ENCODE measurements around the gene PLD6. TPM values are rescaled to one million over a fixed set of nuclear protein-coding genes. Genes with fewer than 3 reads are reported as not detected.

The PLD6 gene
- total and polyA plus RNA-seq, 8 donors = 3.4 to 5.9 (median 4.6) TPM

DNA sequence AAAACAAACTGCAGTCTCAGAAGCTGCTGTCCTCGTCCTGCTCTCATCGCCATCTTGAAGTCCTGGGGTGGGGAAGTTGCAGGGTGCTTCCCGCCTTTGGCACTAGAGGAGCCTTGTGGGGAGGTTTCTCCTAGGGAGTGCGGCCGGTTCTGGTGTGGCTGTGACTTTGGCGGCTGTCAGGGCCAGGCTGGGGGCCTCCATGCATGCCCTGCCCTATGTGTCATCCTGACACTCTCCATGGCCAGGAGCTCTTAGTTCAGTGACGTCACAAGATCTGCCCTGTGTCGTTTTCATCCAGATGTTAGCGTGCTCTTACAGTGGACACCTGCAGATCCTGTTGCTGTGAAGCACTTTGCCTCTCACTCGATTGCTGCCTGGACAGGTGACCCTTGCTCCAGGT lies 49.6 kb downstream of the PLD6 start:
- H3K9me3 ChIP-seq = no peaks in the 10 kb centered on the region
- H3K4me1 ChIP-seq = peaks cover 8 to 17% of the 10 kb centered on the region in 2 donors
- peaks cover 5 to 99% of the 10 kb centered on the region in 2 donors for H3K36me3 ChIP-seq
- TF ChIP-seq, protein P1, sequence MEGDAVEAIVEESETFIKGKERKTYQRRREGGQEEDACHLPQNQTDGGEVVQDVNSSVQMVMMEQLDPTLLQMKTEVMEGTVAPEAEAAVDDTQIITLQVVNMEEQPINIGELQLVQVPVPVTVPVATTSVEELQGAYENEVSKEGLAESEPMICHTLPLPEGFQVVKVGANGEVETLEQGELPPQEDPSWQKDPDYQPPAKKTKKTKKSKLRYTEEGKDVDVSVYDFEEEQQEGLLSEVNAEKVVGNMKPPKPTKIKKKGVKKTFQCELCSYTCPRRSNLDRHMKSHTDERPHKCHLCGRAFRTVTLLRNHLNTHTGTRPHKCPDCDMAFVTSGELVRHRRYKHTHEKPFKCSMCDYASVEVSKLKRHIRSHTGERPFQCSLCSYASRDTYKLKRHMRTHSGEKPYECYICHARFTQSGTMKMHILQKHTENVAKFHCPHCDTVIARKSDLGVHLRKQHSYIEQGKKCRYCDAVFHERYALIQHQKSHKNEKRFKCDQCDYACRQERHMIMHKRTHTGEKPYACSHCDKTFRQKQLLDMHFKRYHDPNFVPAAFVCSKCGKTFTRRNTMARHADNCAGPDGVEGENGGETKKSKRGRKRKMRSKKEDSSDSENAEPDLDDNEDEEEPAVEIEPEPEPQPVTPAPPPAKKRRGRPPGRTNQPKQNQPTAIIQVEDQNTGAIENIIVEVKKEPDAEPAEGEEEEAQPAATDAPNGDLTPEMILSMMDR (IDR thresholded peaks at IDR 0.05) = no peak
- no peak overlapping the region for H3K27ac ChIP-seq
- no peak for ATAC-seq
- DNase-seq = peak in 1 of 4 donors; percentile 47
- intact Hi-C loops (cut with DNase I) = no loop called here
- H3K4me3 ChIP-seq = no peak overlapping the region
- H3K27me3 ChIP-seq = no peaks in the 10 kb centered on the region

DNA sequence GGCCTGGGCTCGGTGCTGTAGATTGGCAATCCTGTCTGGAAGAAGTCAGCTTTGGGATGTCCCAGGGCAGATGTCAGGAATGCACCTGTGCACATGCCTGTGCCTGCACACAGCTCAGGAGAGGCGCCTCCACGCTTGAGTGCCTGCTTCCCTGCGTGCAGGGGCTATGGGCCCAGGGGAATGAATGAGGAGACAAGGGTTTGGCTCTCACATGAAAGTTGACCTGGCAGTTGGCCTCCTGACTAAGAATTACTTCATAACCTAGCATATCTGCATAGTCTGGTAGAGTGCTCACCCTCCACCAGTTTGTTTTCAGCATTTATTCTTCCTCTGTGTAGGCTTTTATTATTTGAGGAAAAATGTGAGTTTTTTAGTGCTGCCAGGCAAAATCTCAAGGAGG lies 50.0 kb downstream of the PLD6 start:
- no peaks in the 10 kb centered on the region for H3K27me3 ChIP-seq
- H3K27ac ChIP-seq = no peak overlapping the region
- no peak overlapping the region for H3K4me3 ChIP-seq
- H3K4me1 ChIP-seq = peaks cover 10 to 21% of the 10 kb centered on the region in 2 donors
- DNase-seq (peak in 1 of 4 donors; percentile 32), ATAC-seq (no peak)
- peaks cover 5 to 99% of the 10 kb centered on the region in 2 donors for H3K36me3 ChIP-seq
- intact Hi-C loops (cut with DNase I) = no loop called here
- H3K9me3 ChIP-seq = no peaks in the 10 kb centered on the region
- TF ChIP-seq, protein P1 (IDR thresholded peaks at IDR 0.05) = no peak

DNA sequence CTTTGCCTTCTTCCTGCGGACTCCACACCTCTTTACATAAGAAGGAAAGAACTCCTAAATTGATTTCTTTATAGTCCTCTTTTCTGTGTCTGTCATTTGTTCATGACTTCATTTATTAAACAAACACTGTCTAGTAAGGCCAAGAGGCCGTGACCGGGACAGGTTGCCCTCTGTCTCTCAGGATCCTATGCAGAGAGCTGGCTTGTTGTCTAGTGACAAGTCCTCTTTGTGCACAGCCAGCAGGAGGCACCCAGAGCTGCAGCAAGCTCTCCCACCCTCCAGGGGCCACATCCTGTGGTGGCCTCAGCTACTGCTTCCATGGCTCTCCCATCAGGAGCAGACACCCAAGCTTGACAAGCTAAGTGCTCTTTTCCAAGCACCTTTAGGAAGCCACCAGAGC lies 50.6 kb downstream of the PLD6 start:
- DNase-seq = peak in 1 of 4 donors; percentile 40
- TF ChIP-seq, protein P1 (IDR thresholded peaks at IDR 0.05) = no peak
- no peak for ATAC-seq
- Histone ChIP-seq H3K4me1 (peaks cover 10 to 27% of the 10 kb centered on the region in 2 donors), H3K27ac (no peak overlapping the region), H3K9me3 (no peaks in the 10 kb centered on the region), H3K4me3 (no peak overlapping the region), H3K27me3 (no peaks in the 10 kb centered on the region), H3K36me3 (peaks cover 5 to 99% of the 10 kb centered on the region in 2 donors)
- intact Hi-C loops (cut with DNase I) = no loop called here

DNA sequence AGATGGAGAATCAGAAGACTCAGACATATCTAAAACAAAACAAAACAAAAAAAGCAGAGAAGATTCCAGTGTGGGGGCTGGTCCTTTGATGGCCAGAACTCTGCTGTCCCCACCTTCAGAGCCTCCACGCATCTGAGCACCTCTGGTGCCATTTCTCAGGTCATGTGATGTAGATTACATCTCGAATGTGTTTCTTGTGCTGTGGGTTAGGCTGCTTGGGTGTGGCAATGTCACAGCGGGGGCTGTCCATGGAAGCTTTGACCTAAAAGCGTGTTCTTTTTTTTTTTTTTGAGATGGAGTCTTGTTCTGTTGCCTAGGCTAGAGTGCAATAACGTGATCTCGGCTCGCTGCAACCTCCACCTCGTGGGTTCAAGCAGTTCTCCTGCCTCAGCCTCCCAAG lies 51.2 kb downstream of the PLD6 start:
- Histone ChIP-seq H3K27me3 (no peaks in the 10 kb centered on the region), H3K27ac (no peak overlapping the region), H3K36me3 (peaks cover 9 to 99% of the 10 kb centered on the region in 2 donors), H3K4me3 (no peak overlapping the region), H3K4me1 (peaks cover 10 to 31% of the 10 kb centered on the region in 2 donors), H3K9me3 (no peaks in the 10 kb centered on the region)
- intact Hi-C loops (cut with DNase I) = no loop called here
- DNase-seq = peak in 1 of 4 donors; percentile 21
- ATAC-seq = no peak
- TF ChIP-seq, protein P1 (IDR thresholded peaks at IDR 0.05) = no peak

DNA sequence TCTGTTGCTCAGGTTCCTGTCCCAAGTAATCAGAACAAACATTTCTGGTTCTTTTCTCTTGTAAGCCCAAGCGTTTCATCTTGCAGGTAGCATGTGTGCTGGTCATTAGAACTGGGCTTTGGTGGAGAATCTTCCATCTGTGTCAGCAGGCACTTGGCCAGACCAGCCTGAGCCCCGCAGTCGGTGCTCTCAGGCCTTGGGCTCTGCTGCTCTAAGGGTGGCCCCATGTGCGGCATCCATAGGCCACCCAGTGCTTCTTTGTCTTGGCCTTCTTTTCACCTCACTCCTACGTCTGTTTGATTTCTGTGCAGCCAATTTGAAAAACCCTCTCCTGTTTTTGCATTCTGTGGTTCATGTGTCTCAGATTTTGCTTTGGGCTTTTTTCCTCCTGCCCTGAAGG lies 51.6 kb downstream of the PLD6 start:
- ATAC-seq = no peak
- intact Hi-C loops (cut with DNase I) = no loop called here
- peaks cover 10 to 99% of the 10 kb centered on the region in 2 donors for H3K36me3 ChIP-seq

More for the DNA sequence above, 51.6 kb downstream of the PLD6 start:
- no peaks in the 10 kb centered on the region for H3K27me3 ChIP-seq
- TF ChIP-seq, protein P1 (IDR thresholded peaks at IDR 0.05) = no peak
- peak in 1 of 4 donors; percentile 26 for DNase-seq
- H3K9me3 ChIP-seq = no peaks in the 10 kb centered on the region
- H3K4me3 ChIP-seq = no peak overlapping the region
- no peak overlapping the region for H3K27ac ChIP-seq
- H3K4me1 ChIP-seq = peaks cover 10 to 35% of the 10 kb centered on the region in 2 donors
